Dedifferentiated amniotic fluid mesenchymal stem cell (primary cell): ENCODE results near the gene TM9SF1.

Experiments
- DNase-seq: peaks from one replicate; pipeline ENCODE4 v3.0.0-alpha.2; 2016; ENCODE audit errors: extremely low spot score

Gene TM9SF1, protein sequence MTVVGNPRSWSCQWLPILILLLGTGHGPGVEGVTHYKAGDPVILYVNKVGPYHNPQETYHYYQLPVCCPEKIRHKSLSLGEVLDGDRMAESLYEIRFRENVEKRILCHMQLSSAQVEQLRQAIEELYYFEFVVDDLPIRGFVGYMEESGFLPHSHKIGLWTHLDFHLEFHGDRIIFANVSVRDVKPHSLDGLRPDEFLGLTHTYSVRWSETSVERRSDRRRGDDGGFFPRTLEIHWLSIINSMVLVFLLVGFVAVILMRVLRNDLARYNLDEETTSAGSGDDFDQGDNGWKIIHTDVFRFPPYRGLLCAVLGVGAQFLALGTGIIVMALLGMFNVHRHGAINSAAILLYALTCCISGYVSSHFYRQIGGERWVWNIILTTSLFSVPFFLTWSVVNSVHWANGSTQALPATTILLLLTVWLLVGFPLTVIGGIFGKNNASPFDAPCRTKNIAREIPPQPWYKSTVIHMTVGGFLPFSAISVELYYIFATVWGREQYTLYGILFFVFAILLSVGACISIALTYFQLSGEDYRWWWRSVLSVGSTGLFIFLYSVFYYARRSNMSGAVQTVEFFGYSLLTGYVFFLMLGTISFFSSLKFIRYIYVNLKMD

DNA sequence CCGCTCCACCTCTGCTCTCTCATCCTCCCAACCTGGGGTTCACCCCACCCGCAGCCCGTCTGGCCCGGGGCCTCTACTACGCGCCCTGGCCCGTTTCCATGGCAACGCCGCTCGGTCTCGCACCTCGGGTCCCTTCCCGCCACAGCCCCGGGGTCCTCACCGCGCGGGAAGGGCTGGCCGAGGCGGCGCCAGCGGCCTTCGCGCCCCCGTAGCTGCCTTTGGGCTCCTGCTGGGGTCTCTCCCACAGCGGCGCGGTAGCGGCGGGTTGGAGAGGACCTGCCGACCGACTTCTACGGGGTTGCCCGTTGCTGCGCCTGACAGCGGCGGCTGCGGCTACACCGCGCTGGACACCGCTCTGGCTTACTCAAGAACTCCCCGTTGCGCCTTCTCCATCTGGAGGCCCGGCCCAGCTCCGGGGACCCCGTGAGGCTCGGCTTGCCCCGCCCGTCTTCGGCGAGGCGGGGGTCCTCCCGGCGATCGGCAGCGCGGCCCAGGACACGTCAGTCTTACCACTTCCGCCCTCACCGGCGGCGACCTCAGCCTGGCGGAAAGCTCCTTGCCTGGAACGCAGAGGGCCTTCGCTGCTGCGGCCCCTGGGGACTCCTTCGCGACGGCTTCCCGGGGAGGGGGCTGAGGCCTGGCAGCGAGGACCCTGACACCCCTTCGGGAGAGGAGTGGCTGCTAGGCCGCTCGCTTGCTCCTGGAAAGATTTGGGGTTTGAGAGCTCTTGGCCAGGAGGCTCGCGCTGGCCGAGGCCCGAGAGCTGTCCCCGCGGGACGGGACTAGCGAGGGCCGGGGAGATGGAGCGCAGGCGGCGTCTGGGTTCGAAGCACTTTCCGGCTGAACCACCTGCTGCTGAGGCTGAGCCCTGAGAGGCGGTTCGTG lies at the start of gene TM9SF1:
TM9SF1 (minus strand) TSS at position 256 of the 885 bp plus-strand sequence. CDS start 422 bp downstream, outside the sequence.
- DNase-seq, result peak; percentile 62

DNA sequence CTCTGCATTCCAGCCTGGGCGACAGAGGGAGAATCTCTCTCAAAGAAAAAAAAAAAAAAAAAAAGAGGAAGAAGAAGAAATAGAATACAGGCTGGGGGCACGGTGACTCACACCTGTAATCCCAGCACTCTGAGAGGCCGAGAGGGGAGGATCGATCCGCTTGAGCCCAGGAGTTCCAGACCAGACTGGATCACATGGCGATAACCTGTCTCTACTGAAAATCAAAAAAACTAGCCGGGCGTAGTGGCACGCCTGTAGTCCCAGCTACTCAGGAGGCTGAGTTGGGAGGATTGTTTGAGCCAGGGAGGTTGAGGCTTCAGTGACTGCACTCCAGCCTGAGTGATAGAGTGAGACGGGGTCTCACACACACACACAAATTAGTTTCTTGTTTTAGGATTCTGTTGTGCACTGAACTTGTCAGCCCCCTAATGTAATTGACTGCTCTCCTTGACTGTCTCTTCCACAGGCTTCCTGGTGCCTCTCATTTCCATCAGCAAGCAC lies 48.1 kb upstream of the TM9SF1 start:
- DNase-seq, result no peak

DNA sequence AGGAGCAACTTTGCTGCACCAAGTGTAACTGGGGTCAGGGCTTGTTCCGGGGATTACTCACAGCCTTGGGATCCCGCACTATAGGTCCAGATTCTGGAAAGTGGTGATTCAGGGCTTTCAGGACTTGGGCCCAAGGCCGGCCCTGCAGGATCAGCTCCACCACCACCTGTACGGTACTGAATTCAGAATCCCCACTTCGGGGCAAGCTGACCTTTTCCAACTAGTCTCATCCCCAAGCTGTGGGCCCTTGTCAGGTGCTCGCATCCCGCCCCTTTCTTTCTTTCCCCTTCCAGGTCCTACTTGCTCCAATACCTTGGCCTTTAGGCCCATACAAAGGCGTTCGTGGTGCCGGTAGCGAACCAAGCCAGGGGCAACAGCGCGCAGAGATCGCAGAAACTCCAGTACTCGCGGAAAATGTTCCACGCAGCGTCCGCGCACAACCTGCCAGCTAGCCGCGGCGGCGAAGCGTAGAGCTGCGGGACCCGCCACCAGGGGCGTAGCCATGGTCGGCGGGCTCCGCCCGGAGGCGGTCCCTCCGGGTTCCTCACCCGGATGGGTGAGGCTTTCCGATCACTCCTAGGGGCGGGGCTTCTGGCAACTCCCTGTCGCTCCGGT lies 46.7 kb upstream of the TM9SF1 start:
- peak; percentile 90 for DNase-seq

DNA sequence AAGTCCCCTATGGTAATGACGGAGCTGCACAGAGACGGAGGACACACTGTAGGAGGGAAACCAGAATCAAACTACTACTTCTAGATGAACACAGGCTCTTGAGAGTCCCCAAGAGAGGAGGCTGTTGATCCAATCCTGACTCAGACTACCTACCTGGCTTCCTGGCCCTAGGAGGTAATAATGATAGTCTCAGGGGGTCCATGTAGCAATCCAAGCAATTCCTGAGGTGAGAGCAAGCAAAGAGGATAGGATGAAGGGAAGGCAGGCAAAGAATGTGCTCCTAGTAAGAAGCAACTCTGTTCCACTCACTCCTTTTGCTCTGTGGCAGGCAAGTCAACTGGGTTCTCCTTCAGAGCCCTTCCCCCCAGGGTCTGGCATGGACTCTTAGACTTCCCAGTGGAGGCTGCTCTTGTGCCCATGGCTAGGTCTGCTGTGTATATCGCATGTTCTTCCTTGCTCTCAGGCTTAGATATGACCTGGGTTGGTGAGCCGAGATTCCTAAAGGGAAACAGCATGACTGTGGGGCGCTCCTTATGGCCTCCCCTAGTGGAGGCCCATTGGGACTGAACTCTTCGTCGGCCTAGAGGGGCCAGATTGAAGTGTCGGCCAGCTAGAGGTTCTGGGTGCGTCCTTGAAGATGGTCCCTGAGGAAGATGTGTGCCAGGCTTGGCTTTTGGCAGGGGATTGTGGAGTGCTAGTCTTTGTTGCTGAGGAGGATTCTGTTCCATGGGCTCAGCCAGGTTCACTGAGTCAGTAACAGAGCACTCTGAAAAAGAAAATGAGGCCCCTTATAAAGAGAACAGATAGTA lies 45.1 kb upstream of the TM9SF1 start:
- no peak for DNase-seq

DNA sequence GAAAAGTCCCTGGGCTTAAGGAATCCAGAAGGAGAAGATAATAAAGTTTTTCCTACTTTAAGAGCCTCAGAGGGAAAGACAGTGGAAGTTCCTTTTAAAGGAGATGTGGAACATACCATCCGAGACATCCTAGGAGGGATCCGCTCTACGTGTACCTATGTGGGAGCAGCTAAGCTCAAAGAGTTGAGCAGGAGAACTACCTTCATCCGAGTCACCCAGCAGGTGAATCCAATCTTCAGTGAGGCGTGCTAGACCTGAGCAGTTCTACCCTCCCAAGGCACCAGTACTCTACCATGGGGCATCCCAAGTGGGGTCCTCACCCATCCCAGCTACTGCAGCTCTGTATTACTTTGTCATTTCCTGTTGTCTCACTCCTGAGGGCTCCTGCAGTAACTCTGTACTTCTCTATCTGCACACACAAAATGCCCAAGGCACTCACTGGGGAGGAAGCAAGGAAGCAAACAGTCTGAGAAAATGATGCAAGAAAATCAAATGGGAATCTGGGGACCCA lies 43.3 kb upstream of the TM9SF1 start:
- DNase-seq, result no peak

DNA sequence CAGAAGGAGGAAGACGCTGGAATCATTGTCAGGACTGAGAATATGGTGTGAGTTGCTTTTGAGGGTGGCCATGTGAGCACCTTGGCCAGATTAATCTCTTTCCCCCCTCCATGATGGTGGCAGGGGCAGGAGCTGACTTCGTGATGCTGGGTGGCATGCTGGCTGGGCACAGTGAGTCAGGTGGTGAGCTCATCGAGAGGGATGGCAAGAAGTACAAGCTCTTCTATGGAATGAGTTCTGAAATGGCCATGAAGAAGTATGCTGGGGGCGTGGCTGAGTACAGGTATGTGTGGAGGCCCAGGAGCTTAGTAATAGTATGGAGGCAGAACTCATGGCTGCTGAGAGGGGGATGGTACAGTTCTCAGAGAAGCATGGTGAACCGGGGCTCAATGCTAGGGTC lies 42.9 kb upstream of the TM9SF1 start:
- DNase-seq, result no peak

DNA sequence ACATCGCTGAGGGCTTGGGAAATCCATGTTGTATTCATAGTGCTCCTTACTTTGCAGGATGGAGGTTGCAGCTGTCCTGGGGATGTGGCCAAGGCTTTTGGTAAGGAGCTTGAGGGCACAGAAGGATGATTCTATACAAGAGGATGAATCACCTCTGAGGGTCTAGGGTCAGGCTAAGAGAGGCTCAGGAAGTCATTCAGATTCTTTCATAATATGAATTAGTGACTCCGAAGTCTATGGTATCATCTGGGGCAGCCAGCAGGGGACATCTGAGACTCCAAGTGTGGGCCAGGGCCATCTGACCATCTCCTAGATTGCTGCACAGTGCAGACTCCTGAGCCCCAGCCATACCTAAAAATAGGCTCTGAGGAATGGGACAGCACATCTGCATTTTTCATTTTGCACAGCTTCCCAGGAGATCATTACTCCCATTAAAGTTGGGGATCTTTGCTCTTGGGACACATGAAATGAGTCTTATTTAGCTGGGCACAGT lies 42.3 kb upstream of the TM9SF1 start:
- DNase-seq, result no peak

DNA sequence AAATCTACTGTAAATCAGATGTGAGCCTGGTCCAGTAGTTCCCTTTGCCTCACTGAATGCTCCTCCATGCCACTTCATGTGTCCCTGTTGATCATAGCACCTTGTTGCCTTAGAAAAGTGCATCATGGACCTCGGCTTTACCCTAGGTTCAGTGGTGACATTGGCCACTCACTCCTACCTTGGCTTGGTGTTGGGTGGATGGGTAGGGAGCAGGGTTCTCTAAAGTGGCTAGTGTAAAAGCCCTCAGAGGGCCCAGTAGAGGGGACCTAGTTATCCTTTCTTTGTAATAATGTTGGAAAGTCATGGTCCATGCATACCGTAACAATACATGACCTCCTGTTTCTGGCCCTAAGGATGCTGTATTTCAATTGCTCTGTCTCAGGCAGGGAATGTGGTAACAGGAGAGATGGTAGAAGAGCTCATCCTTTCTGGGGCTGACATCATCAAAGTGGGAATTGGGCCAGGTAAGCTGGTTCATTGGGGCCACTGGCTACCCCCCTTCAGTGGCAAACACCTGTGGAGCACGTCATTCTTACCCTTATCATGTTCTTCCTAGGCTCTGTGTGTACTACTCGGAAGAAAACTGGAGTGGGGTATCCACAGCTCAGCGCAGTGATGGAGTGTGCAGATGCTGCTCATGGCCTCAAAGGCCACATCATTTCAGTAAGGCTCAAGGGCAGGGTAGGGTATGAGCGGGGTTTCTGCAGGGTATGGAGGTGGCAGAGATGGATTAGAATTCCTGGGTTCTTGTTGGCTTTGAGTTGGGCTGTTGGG lies 41.6 kb upstream of the TM9SF1 start:
- no peak for DNase-seq

DNA sequence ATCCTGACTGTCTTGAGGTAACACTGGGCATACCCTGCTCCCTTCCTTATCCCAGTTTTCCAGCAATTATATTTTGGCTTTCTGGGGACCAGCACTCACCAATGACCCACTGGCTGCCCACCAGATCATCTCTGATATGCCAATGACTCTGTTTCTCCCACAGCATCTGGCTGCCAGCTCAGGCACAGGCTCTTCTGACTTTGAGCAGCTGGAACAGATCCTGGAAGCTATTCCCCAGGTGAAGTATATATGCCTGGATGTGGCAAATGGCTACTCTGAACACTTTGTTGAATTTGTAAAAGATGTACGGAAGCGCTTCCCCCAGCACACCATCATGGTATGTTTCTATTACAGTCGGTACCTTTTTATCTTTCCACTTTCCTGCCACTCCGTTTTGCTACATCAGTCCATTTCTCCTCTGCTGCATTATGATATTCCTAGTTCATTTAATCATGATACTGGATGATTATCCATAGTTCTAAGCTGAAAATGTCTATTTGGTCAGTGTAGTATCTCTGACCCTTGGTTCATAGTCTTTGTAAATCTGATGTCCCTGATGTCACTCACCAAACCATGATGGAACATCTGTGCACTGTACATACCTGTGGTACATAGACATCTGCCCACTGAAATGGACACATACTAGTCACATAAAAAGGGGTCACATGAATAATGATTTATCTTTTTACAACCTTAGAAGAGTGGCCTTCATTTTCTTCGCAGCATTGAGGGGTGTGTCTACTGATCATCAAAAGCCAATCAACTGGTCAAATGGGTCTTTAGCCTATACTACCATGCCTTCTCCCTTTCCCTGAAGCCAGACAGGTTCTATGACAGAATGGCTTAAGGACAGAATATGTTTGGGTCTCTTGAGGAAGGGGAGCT lies 40.8 kb upstream of the TM9SF1 start:
- DNase-seq, result no peak

DNA sequence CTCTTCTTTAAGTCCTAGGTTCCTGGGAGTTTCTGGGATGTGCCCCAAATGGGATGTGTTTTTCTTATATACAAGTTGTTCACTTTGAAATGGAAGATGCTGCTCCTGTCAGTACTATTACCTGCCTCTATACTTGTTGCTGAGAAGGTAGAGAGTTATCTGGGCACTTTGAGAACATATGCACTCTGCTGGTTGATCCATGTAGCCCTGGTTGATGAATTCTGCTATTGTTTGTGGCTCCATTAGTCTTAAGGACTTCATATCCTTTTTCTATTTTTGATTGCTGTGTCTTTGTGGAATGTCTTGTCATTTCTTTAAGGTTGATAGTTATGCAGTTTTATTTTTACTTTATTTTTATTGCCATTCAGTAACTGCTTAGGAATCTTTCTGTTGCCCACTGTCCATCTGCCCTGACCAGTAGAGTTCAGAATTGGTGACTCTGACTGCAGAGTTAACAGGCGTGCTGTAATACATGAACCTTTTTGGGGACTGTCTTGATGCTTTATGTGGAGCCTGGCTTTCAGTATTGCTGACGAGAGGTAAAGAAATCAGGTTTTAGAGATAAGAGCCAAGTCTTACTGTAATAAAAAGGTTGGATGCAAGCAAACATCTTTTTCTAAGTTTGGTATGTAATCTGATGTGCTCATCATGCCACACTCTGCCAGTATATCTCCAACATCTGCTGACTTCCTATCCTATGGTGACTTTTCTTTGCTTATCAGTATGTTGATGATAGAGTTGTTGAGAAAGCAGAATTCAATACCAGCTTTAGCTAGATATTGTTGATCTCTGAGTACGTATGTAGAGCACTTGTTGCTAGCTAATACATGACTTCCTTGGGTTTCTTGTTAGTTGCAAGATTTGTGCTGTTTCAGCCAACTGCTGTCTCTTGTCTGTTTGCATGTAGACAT lies 39.1 kb upstream of the TM9SF1 start:
- no peak for DNase-seq

DNA sequence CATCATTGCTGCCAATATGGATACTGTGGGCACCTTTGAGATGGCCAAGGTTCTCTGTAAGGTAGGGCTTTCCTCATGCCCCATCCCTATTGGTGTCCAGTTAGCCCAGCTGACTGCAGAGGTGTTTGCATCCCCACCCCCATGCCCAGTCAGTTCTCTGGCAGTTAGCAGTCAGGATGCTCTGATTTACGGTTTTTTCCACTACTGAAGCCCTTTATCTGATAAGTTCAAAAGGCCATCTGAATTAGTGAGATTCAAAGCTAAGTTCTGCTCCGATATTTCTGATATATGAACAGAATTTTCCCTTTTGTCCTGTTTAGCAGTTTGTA lies 38.3 kb upstream of the TM9SF1 start:
- no peak for DNase-seq

DNA sequence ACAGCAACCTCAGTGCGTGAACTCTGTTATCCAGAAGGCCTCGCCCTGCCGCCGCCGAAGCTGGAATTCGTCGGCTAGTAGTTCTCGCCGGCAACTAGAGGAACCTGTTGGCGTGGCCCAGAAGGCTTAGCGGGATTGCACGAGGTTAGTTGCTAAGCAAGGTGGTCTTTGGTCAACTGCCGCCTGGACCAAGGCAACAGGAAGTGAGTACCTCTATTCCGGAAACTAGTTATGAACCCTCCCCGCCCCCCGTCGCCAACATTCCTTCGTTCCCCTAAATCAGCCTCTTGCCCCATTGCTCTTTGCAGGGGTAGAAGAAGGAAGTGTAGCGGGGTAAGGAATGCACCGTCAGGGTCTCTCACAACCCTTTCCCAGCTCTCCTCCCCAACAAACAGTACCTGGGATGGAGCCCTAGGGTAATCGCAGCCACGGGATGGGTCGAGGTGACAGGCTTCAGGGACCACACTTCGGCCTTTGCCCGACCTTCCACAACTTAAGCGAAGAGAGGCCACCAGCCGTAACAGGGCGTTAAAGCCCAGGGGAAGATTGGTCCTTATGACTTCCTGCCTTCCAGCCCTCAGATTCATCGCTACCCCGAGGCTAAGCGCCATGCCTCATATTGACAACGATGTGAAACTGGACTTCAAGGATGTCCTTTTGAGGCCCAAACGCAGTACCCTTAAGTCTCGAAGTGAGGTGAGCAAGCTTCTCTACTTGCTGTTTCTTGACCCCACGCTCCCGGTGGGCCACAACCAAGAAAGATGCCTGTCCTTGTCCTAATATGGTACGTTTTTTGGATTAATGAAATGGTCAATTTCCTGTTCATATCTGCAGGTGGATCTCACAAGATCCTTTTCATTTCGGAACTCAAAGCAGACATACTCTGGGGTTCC lies 37.6 kb upstream of the TM9SF1 start, which contains the start of gene GMPR2:
GMPR2 (plus strand) TSS at position 285 of the 893 bp plus-strand sequence; CDS start at position 610, 325 bp downstream.
- DNase-seq, result no peak

DNA sequence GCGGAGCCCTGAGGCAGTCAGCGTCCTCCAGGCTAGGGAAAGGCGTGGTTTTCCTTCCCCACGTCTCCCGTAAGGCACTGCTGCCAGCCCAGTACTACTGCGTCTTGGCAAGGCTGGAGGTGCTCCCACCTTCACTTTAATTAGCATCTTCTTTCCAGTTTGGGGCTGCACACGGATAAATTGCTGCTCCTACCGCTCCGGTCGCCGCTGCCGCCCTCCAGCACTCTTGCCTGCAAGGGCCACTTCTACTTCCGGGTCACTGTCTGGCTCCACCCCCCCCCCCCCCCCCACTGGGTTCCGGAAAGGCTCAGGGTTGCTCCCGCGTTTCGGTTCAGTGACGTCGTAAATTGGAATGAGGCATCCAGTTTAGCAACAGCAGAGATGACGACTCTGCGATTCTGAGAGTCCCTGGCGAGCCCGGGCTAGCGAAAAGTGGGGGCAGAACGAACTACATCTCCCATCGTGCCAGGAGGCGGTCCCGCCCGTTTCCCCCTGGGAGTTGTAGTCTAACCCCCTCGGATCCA lies 36.9 kb upstream of the TM9SF1 start, which contains the start of gene NEDD8:
NEDD8 (minus strand) TSS at position 247 of the 524 bp plus-strand sequence; CDS start at position 147, 100 bp downstream.
- peak; percentile 84 for DNase-seq

DNA sequence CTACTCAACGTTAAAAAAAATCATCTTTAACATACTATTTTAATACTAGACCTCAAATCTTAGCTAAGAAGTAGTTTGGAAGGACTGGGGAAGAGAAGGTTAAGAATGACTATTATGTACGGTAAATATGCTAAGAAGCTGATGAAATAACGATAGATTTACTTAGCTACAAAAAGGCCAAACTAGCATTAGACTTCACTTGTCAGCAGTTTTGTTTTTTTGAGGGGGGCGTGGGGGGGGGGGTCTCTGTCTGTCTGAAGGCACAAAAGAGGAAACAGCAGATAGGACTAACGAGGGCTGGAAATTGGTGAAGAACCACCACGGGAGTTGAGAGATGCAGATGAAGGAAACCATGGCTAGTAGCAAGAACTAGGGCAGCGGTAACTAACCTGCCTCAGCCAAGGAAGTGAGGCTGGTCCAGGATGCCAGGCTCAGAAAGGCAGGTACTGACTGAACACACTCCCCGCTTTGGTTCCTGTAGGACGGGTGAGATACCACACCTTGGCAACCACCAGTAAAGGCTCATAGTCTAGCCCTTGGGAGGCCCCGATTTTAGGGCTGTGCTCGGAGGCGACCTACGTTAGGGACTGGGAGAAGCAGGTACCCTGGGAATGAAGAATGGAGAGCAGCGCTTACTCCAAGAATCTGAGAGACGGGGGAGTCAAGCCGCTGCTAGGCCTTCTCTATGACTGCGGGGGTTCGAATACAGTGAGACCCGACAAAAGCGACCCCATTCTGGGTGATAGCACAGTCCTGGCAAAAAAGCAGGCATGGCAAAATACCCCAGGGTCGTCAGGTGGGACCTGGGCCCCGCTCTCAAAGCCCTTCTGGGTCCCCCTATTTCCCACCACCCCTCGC lies 36.3 kb upstream of the TM9SF1 start:
- DNase-seq, result no peak

DNA sequence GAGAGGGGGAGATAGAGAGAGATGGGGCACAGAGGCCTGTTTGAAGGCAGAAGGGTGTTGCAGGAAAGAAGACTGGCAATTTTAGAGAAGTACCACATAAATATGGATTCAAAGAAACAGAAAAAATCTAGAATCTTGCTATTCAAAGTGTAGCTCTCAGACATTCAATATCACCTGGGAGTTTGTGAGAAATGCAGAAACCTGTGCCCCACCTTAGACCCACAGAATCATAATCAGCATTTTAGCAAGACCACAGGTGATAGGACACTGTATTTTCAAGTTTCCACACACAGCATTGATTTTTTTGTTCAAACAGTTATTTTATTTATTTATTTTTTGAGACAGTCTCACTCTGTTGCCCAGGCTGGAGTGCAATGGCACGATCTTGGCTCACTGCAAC lies 33.7 kb upstream of the TM9SF1 start:
- DNase-seq, result no peak
